ENCODE measurements around the gene COL2A1.

Gene COL2A1

GRCh38 chr12:47942614-47943225 is 61.6 kb downstream of the COL2A1 start:
- no peak for DNase-seq

- DNase-seq: no peak
These were observed 62.2 kb downstream of the COL2A1 start for GRCh38 chr12:47941871-47942613.

GRCh38 chr12:47941475-47941780 is 62.8 kb downstream of the COL2A1 start:
- no peak for DNase-seq

GRCh38 chr12:47940773-47941474 is 63.4 kb downstream of the COL2A1 start:
- no peak for DNase-seq

GRCh38 chr12:47939009-47939601 is 65.2 kb downstream of the COL2A1 start:
- DNase-seq: no peak

- no peak for DNase-seq
These were observed 65.7 kb downstream of the COL2A1 start for GRCh38 chr12:47938594-47938993.

GRCh38 chr12:47938093-47938492 is 66.2 kb downstream of the COL2A1 start:
- DNase-seq: no peak

GRCh38 chr12:47935184-47935583 is 69.1 kb downstream of the COL2A1 start:
- no peak for DNase-seq

GRCh38 chr12:47931187-47931586 is 73.1 kb downstream of the COL2A1 start:
- DNase-seq: no peak

GRCh38 chr12:47930634-47931033 is 73.6 kb downstream of the COL2A1 start:
- no peak for DNase-seq

- no peak for DNase-seq
These were observed 76.9 kb downstream of the COL2A1 start for GRCh38 chr12:47927346-47927745.
